Mesothelial cell of epicardium (in vitro differentiated cells): ENCODE results near the gene ATXN7L3B. TPM values are rescaled to one million over a fixed set of nuclear protein-coding genes. Genes with fewer than 3 reads are reported as not detected.

Experiments used
- DNase-seq, 2 experiments: peaks; one replicate each; pipeline ENCODE4 v3.0.0; 2021; ENCODE audit warnings: low spot score in 2 of 2; ENCODE audit not compliant: unreplicated experiment in 2 of 2
- H3K27ac Mint-ChIP-seq: 2 replicates; pipeline ENCODE4 v1.8.0; 2021; ENCODE audit warnings: mixed read lengths
- H3K27me3 Mint-ChIP-seq: 2 replicates; pipeline ENCODE4 v1.8.0; 2021; ENCODE audit warnings: low read depth, mixed read lengths
- H3K36me3 Mint-ChIP-seq: 2 replicates; pipeline ENCODE4 v1.8.0; 2021; ENCODE audit warnings: mixed read lengths
- H3K4me1 Mint-ChIP-seq: 2 replicates; pipeline ENCODE4 v1.8.0; 2021; ENCODE audit warnings: mixed read lengths
- H3K4me3 Mint-ChIP-seq: 2 replicates; pipeline ENCODE4 v1.8.0; 2021; ENCODE audit warnings: mild to moderate bottlenecking, moderate library complexity, mixed read lengths
- H3K9me3 Mint-ChIP-seq: 2 replicates; pipeline ENCODE4 v1.8.0; 2021; ENCODE audit warnings: mixed read lengths
- CTCF ChIP-seq: fragments of 200-600 bp; sonication (generic); IDR thresholded peaks from one replicate; pipeline ENCODE4 v1.5.0; 2021; ENCODE audit warnings: antibody characterized with exemption; ENCODE audit not compliant: unreplicated experiment
- total RNA-seq: library from RNA; stranded (reverse); gene quantifications from 3 replicates; pipeline ENCODE4 v1.2.1, GENCODE V29; 2021

The ATXN7L3B gene
- total RNA-seq, 1 donor from 2014 or later: 73.5 TPM

GRCh38 chr12:74559728-74560127 lies 22.1 kb downstream of the ATXN7L3B start:
- no peak for TF ChIP-seq CTCF
- no peak for DNase-seq
- H3K9me3 Mint-ChIP-seq: no peaks in the 10 kb centered on the region
- no peak overlapping the region for H3K27ac Mint-ChIP-seq
- no peaks in the 10 kb centered on the region for H3K27me3 Mint-ChIP-seq
- H3K4me3 Mint-ChIP-seq: no peak overlapping the region
- no peaks in the 10 kb centered on the region for H3K4me1 Mint-ChIP-seq
- H3K36me3 Mint-ChIP-seq: no peaks in the 10 kb centered on the region

- H3K27me3 Mint-ChIP-seq: no peaks in the 10 kb centered on the region
- no peaks in the 10 kb centered on the region for H3K9me3 Mint-ChIP-seq
- TF ChIP-seq CTCF: no peak
- H3K27ac Mint-ChIP-seq: no peak overlapping the region
- H3K36me3 Mint-ChIP-seq: no peaks in the 10 kb centered on the region
- no peaks in the 10 kb centered on the region for H3K4me1 Mint-ChIP-seq
- no peak for DNase-seq
- H3K4me3 Mint-ChIP-seq: no peak overlapping the region
Measured at GRCh38 chr12:74563927-74564326, 26.3 kb downstream of the ATXN7L3B start.

GRCh38 chr12:74578486-74578885 lies 40.9 kb downstream of the ATXN7L3B start:
- no peaks in the 10 kb centered on the region for H3K36me3 Mint-ChIP-seq
- no peaks in the 10 kb centered on the region for H3K27me3 Mint-ChIP-seq

GRCh38 chr12:74579446-74579845 lies 41.8 kb downstream of the ATXN7L3B start:
- H3K4me1 Mint-ChIP-seq: peaks cover 4% of the 10 kb centered on the region
- no peak for TF ChIP-seq CTCF
- no peak overlapping the region for H3K4me3 Mint-ChIP-seq
- no peaks in the 10 kb centered on the region for H3K27me3 Mint-ChIP-seq
- H3K36me3 Mint-ChIP-seq: no peaks in the 10 kb centered on the region
- H3K27ac Mint-ChIP-seq: no peak overlapping the region
- DNase-seq: no peak
- H3K9me3 Mint-ChIP-seq: peaks cover 3% of the 10 kb centered on the region

More at GRCh38 chr12:74578486-74578885, 40.9 kb downstream of the ATXN7L3B start:
- Mint-ChIP-seq H3K4me1 (peaks cover 4% of the 10 kb centered on the region), H3K27ac (no peak overlapping the region), H3K4me3 (no peak overlapping the region), H3K9me3 (peaks cover 7% of the 10 kb centered on the region)
- no peak for TF ChIP-seq CTCF
- DNase-seq: no peak

- Mint-ChIP-seq H3K9me3 (peaks cover 3% of the 10 kb centered on the region), H3K27ac (no peak overlapping the region), H3K4me1 (peaks cover 8% of the 10 kb centered on the region), H3K27me3 (no peaks in the 10 kb centered on the region), H3K4me3 (no peak overlapping the region), H3K36me3 (no peaks in the 10 kb centered on the region)
- no peak for TF ChIP-seq CTCF
- DNase-seq: no peak
Measured at GRCh38 chr12:74579981-74580380, 42.3 kb downstream of the ATXN7L3B start.

GRCh38 chr12:74581439-74581838 lies 43.8 kb downstream of the ATXN7L3B start:
- Mint-ChIP-seq H3K36me3 (no peaks in the 10 kb centered on the region), H3K27ac (no peak overlapping the region), H3K4me3 (no peak overlapping the region), H3K27me3 (no peaks in the 10 kb centered on the region), H3K4me1 (peaks cover 21% of the 10 kb centered on the region), H3K9me3 (no peaks in the 10 kb centered on the region)
- no peak for TF ChIP-seq CTCF
- DNase-seq: no peak
